CD14-positive monocyte (primary cell): ENCODE data around the gene VTI1A. TPM values are rescaled to one million over a fixed set of nuclear protein-coding genes. Genes with fewer than 3 reads are reported as not detected.

Experiments
- DNase-seq, 3 donors: peaks; one replicate each; pipeline ENCODE4 v3.0.0-alpha.2; 2011 to 2022
- H2AFZ ChIP-seq: 2 replicates; pipeline ENCODE4 v1.6.0; 2012; ENCODE audit warnings: mild to moderate bottlenecking, low read depth, low read length, inconsistent platforms; ENCODE audit not compliant: insufficient read depth, poor library complexity, severe bottlenecking
- H3K27ac ChIP-seq, 2 donors: 1 replicate in 1 of 2; 2 replicates in 1 of 2; pipeline ENCODE4 v1.5.1; 2012 to 2013; ENCODE audit warnings: low read length in 2 of 2, control low read depth in 1 of 2, inconsistent platforms in 1 of 2, low read depth in 1 of 2, mild to moderate bottlenecking in 1 of 2
- H3K27me3 ChIP-seq, 2 donors: one replicate each; pipeline versions ENCODE4 v1.6.0 to v1.6.1; 2011 to 2013; ENCODE audit warnings: low read length in 2 of 2; ENCODE audit not compliant: control insufficient read depth in 2 of 2, insufficient read depth in 2 of 2
- H3K36me3 ChIP-seq, 2 donors: replicated peaks in 1 of 2; 1 replicate in 1 of 2; 2 replicates in 1 of 2; pipeline versions ENCODE4 v1.5.1 to v1.6.1; 2012 to 2013; ENCODE audit warnings: low read length in 2 of 2, control low read depth in 1 of 2, inconsistent platforms in 1 of 2, mild to moderate bottlenecking in 1 of 2; ENCODE audit not compliant: insufficient read depth in 2 of 2, control insufficient read depth in 1 of 2
- H3K4me1 ChIP-seq, 2 donors: 1 replicate in 1 of 2; 2 replicates in 1 of 2; pipeline versions ENCODE4 v1.5.1 to v1.6.1; 2012 to 2013; ENCODE audit warnings: low read length in 2 of 2, control low read depth in 1 of 2, inconsistent platforms in 1 of 2, mild to moderate bottlenecking in 1 of 2, moderate library complexity in 1 of 2; ENCODE audit not compliant: insufficient read depth in 2 of 2, control insufficient read depth in 1 of 2
- H3K4me2 ChIP-seq: replicated peaks from 2 replicates; pipeline ENCODE3; 2012; ENCODE audit warnings: low read length, moderate library complexity, mild to moderate bottlenecking; ENCODE audit not compliant: poor library complexity, severe bottlenecking; ENCODE audit errors: extremely low read depth
- H3K4me3 ChIP-seq, 3 experiments: fragments of 200-600 bp in 1 of 3; sonication (generic) in 1 of 3; replicated peaks in 1 of 3; 1 replicate in 2 of 3; 2 replicates in 1 of 3; pipeline ENCODE4 v1.5.1; 2011 to 2013; ENCODE audit warnings: low read length in 3 of 3, mild to moderate bottlenecking in 3 of 3, control low read depth in 2 of 3, low read depth in 2 of 3, inconsistent platforms in 1 of 3, moderate library complexity in 1 of 3
- H3K79me2 ChIP-seq: 2 replicates; pipeline ENCODE4 v1.6.0; 2012; ENCODE audit warnings: mild to moderate bottlenecking, control low read depth, inconsistent platforms, low read length, moderate library complexity; ENCODE audit not compliant: insufficient read depth
- H3K9ac ChIP-seq: 2 replicates; pipeline ENCODE4 v1.6.0; 2017; ENCODE audit warnings: low read length, mild to moderate bottlenecking; ENCODE audit not compliant: insufficient read depth, poor library complexity, severe bottlenecking
- H3K9me3 ChIP-seq, 2 donors: replicated peaks in 1 of 2; 1 replicate in 1 of 2; 2 replicates in 1 of 2; pipeline versions ENCODE4 v1.5.1 to v1.6.1; 2012 to 2013; ENCODE audit warnings: low read length in 2 of 2, control low read depth in 1 of 2; ENCODE audit not compliant: control insufficient read depth in 1 of 2, insufficient read depth in 1 of 2
- H4K20me1 ChIP-seq: 2 replicates; pipeline ENCODE4 v1.6.0; 2012; ENCODE audit warnings: mild to moderate bottlenecking, low read length, control low read depth, moderate library complexity; ENCODE audit not compliant: insufficient read depth
- H3K27ac Mint-ChIP-seq, 7 donors: one replicate each; pipeline ENCODE4 v1.8.0; 2020; ENCODE audit warnings: mild to moderate bottlenecking in 7 of 7, mixed read lengths in 7 of 7, moderate library complexity in 6 of 7, inconsistent platforms in 2 of 7
- H3K27me3 Mint-ChIP-seq, 3 donors: one replicate each; pipeline ENCODE4 v1.8.0; 2021 to 2022; ENCODE audit warnings: low read depth in 3 of 3, mild to moderate bottlenecking in 3 of 3, mixed read lengths in 3 of 3, moderate library complexity in 3 of 3, inconsistent platforms in 1 of 3
- H3K36me3 Mint-ChIP-seq, 2 donors: one replicate each; pipeline ENCODE4 v1.8.0; 2020; ENCODE audit warnings: mixed read lengths in 2 of 2, inconsistent platforms in 1 of 2, mild to moderate bottlenecking in 1 of 2
- H3K4me1 Mint-ChIP-seq: one replicate; pipeline ENCODE4 v1.8.0; 2020; ENCODE audit warnings: mild to moderate bottlenecking, mixed read lengths
- H3K4me3 Mint-ChIP-seq, 2 donors: one replicate each; pipeline ENCODE4 v1.8.0; 2020; ENCODE audit warnings: mild to moderate bottlenecking in 2 of 2, mixed read lengths in 2 of 2, moderate library complexity in 1 of 2
- H3K9me3 Mint-ChIP-seq, 7 donors: one replicate each; pipeline ENCODE4 v1.8.0; 2020 to 2022; ENCODE audit warnings: mixed read lengths in 7 of 7, mild to moderate bottlenecking in 6 of 7, moderate library complexity in 6 of 7, inconsistent platforms in 2 of 7
- CTCF ChIP-seq: fragments of 200-600 bp; IDR thresholded peaks from one replicate; pipeline ENCODE4 v1.8.0; 2022; ENCODE audit warnings: antibody characterized with exemption, mild to moderate bottlenecking
- WGBS: methylation state at CpG from one replicate; pipeline ENCODE4 v1.1.5; 2013; ENCODE audit warnings: missing lambda C conversion rate; ENCODE audit not compliant: insufficient coverage; 5-methylcytosine and 5-hydroxymethylcytosine counted together
- intact Hi-C, 2 donors: fragments of 100-400 bp; cut with micrococcal nuclease; formaldehyde crosslinking; loops; one replicate each; pipeline versions ENCODE4 v1.15.0 to v1.15.1; 2023
- polyA plus RNA-seq, 3 donors: library from polyadenylated mRNA; depleted of rRNA in 1 of 3; unstranded in 2 of 3; stranded (reverse) in 1 of 3; fragments of 300-500 nt in 2 of 3; fragments of >200 nt in 1 of 3; fragmentation: Illumina TruSeq in 2 of 3; gene quantifications; 1 replicate in 2 of 3; 2 replicates in 1 of 3; pipeline ENCODE4 v1.2.3, GENCODE V29; 2012 to 2021

Gene VTI1A
- polyA plus RNA-seq, 3 donors = 23.6 to 25.4 (median 24.1) TPM

DNA sequence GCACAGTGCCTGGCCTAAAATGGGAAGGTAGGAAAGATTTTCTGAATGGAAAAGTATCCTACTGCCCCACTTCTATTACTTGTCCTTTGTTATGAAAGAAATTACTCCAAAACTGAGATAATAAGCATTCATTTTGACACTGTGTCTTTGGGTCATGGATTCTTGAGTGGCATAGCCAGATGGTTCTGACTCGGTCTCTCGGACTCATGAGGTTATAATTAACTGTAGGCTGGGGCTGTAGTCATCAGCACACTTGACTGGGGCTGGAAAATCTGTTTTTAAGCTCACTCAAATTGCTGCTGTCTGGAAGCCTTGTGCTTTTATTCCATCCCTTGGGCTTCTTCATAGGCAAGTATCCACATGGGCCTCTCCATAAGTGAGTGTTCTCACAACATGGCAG is 160.5 kb downstream of the VTI1A start:
- H3K4me3 ChIP-seq = no peak overlapping the region
- 100% methylated on average over 2 of the region's 2 CpGs for WGBS
- peaks cover 0 to 2% of the 10 kb centered on the region in 2 donors for H3K4me1 ChIP-seq
- H3K4me2 ChIP-seq = no peak overlapping the region
- H3K79me2 ChIP-seq = no peaks in the 10 kb centered on the region
- H3K9me3 ChIP-seq = no peaks in the 10 kb centered on the region
- H3K9ac ChIP-seq = no peak overlapping the region
- Mint-ChIP-seq H3K4me1 (peaks cover 7% of the 10 kb centered on the region), H3K9me3 (peaks cover 0 to 6% (median 0%) of the 10 kb centered on the region in 7 donors), H3K4me3 (no peak overlapping the region), H3K36me3 (peaks cover 11 to 12% of the 10 kb centered on the region in 2 donors), H3K27ac (peak overlapping the region in 1 of 7 donors; percentile 80), H3K27me3 (peaks cover 0 to 2% (median 0%) of the 10 kb centered on the region in 3 donors)
- intact Hi-C loops = no loop called here
- no peak overlapping the region for H3K27ac ChIP-seq
- peaks cover 4% of the 10 kb centered on the region for H4K20me1 ChIP-seq
- H3K27me3 ChIP-seq = no peaks in the 10 kb centered on the region
- no peak for TF ChIP-seq CTCF
- H3K36me3 ChIP-seq = no peaks in the 10 kb centered on the region
- no peak for DNase-seq
- H2AFZ ChIP-seq = no peak overlapping the region

GRCh38 chr10:112613620-112614019 is 166.6 kb downstream of the VTI1A start:
- H3K4me1 ChIP-seq = no peaks in the 10 kb centered on the region
- Mint-ChIP-seq H3K27ac (no peak overlapping the region), H3K9me3 (peaks cover 2 to 12% (median 6%) of the 10 kb centered on the region in 7 donors), H3K4me1 (no peaks in the 10 kb centered on the region), H3K27me3 (peaks cover 0 to 2% (median 0%) of the 10 kb centered on the region in 3 donors), H3K4me3 (no peak overlapping the region), H3K36me3 (peaks cover 3 to 7% of the 10 kb centered on the region in 2 donors)
- no peak for DNase-seq
- no peak overlapping the region for H3K4me2 ChIP-seq
- no peak overlapping the region for H2AFZ ChIP-seq
- no peaks in the 10 kb centered on the region for H3K27me3 ChIP-seq
- no peaks in the 10 kb centered on the region for H4K20me1 ChIP-seq
- intact Hi-C loops = no loop called here
- H3K4me3 ChIP-seq = no peak overlapping the region
- TF ChIP-seq CTCF = no peak
- WGBS = 99% methylated on average over 6 of the region's 7 CpGs
- no peaks in the 10 kb centered on the region for H3K36me3 ChIP-seq
- H3K9me3 ChIP-seq = no peaks in the 10 kb centered on the region
- H3K79me2 ChIP-seq = no peaks in the 10 kb centered on the region
- H3K27ac ChIP-seq = no peak overlapping the region
- H3K9ac ChIP-seq = no peak overlapping the region
